Neural crest cell (in vitro differentiated cells): ENCODE data around the gene FSD2. TPM values are rescaled to one million over a fixed set of nuclear protein-coding genes. Genes with fewer than 3 reads are reported as not detected.

Experiments
- DNase-seq: peaks from one replicate; pipeline ENCODE4 v3.0.0; 2021; ENCODE audit warnings: low read depth, mixed read lengths, low spot score
- H3K27ac Mint-ChIP-seq: one replicate; pipeline ENCODE4 v1.8.0; 2021; ENCODE audit warnings: mild to moderate bottlenecking, mixed read lengths; ENCODE audit not compliant: unreplicated experiment
- H3K27me3 Mint-ChIP-seq: 2 replicates; pipeline ENCODE4 v1.8.0; 2021; ENCODE audit warnings: low read depth, mild to moderate bottlenecking, mixed read lengths
- H3K36me3 Mint-ChIP-seq: 2 replicates; pipeline ENCODE4 v1.8.0; 2021; ENCODE audit warnings: low read depth, mild to moderate bottlenecking, mixed read lengths
- H3K4me1 Mint-ChIP-seq: 2 replicates; pipeline ENCODE4 v1.8.0; 2021; ENCODE audit warnings: mixed read lengths
- H3K4me3 Mint-ChIP-seq: one replicate; pipeline ENCODE4 v1.8.0; 2021; ENCODE audit warnings: mild to moderate bottlenecking, mixed read lengths
- H3K9me3 Mint-ChIP-seq: 2 replicates; pipeline ENCODE4 v1.8.0; 2021; ENCODE audit warnings: mixed read lengths
- total RNA-seq: library from RNA; stranded (reverse); gene quantifications from 2 replicates; pipeline ENCODE4 v1.2.1, GENCODE V29; 2021
- TF ChIP-seq, protein P1 (sequence below): fragments of 200-600 bp; sonication (generic); conservative IDR thresholded peaks from 2 replicates; pipeline ENCODE4 v1.5.0; 2021; ENCODE audit warnings: antibody characterized with exemption, mild to moderate bottlenecking

Gene FSD2
- total RNA-seq, 1 donor from 2014 or later: not detected

DNA sequence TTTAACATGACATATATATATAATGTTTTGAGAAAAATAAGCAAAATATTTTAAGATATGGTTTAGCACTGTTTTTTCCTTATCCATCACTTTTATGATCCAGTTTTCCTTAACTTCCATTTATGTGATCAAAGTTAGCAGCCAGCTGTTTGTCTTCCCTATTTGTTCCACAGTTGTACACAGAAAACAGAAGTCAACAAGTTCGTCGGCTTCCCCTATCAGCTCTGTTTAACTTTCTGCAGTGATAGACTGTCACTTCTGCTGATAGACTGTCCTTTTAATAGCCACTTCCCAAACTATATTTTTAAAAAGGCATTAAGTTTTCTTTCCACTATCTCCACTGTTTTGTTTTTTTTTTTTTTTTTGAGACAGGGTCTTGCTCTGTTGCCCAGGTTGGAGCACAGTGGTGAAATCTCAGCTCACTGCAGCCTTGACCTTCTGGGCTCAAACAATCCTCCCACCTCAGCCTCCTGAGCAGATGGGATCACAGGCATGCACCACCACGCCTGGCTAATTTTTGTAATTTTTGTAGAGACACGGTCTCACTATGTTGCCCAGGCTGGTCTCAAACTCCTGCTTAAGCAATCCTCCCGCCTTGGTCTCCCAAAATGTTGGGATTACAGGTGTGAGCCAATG is 7.2 kb downstream of the FSD2 start:
- TF ChIP-seq, protein P1, sequence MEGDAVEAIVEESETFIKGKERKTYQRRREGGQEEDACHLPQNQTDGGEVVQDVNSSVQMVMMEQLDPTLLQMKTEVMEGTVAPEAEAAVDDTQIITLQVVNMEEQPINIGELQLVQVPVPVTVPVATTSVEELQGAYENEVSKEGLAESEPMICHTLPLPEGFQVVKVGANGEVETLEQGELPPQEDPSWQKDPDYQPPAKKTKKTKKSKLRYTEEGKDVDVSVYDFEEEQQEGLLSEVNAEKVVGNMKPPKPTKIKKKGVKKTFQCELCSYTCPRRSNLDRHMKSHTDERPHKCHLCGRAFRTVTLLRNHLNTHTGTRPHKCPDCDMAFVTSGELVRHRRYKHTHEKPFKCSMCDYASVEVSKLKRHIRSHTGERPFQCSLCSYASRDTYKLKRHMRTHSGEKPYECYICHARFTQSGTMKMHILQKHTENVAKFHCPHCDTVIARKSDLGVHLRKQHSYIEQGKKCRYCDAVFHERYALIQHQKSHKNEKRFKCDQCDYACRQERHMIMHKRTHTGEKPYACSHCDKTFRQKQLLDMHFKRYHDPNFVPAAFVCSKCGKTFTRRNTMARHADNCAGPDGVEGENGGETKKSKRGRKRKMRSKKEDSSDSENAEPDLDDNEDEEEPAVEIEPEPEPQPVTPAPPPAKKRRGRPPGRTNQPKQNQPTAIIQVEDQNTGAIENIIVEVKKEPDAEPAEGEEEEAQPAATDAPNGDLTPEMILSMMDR: no peak
- Mint-ChIP-seq H3K4me1 (no peaks in the 10 kb centered on the region), H3K9me3 (peaks cover 7% of the 10 kb centered on the region), H3K27me3 (peaks cover 41% of the 10 kb centered on the region), H3K4me3 (no peak overlapping the region), H3K36me3 (no peaks in the 10 kb centered on the region), H3K27ac (no peak overlapping the region)
- DNase-seq: no peak

DNA sequence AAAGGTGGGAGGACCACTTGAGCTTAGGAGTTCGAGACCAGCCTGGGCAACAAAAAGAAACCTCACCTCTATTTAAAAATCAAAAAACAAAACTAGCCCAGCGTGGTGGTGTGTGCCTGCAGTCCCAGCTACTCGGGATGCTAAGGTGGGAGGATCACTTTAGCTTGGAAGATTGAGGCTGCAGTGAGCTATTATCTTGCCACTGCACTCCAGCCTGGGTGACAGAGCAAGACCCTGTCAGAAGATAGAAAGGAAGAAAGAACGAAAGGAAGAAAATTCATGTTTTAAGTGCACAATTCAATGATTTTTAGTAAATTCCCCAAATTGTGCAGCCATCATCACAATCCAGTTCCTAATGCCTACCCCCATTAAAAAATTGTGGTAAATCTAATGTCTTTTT is 7.8 kb downstream of the FSD2 start:
- Mint-ChIP-seq H3K27me3 (peaks cover 41% of the 10 kb centered on the region), H3K36me3 (peaks cover 2% of the 10 kb centered on the region), H3K4me1 (no peaks in the 10 kb centered on the region), H3K4me3 (no peak overlapping the region), H3K27ac (no peak overlapping the region), H3K9me3 (peaks cover 9% of the 10 kb centered on the region)
- TF ChIP-seq, protein P1: no peak
- no peak for DNase-seq

DNA sequence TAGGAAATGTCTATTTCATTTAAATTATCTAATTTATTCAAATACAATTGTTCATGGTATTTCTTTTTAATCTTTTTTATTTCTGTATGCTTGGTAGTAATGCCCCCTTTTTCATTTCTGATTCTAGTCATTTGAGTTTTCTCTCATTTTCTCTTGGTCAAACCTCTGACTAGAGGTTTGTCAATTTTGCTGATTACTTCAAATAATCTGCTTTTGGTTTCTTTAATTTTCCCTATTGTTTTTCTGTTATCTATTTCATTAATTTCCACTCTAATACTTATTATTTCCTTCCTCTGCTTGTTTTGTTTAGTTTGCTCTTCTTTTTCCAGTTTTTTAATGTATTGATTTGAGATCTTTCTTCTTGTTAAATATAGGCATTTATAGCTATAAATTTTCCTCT is 12.1 kb downstream of the FSD2 start:
- Mint-ChIP-seq H3K27me3 (peaks cover 22% of the 10 kb centered on the region), H3K36me3 (peaks cover 2% of the 10 kb centered on the region), H3K4me1 (no peaks in the 10 kb centered on the region), H3K9me3 (peaks cover 9% of the 10 kb centered on the region), H3K27ac (no peak overlapping the region), H3K4me3 (no peak overlapping the region)
- TF ChIP-seq, protein P1: no peak
- no peak for DNase-seq

DNA sequence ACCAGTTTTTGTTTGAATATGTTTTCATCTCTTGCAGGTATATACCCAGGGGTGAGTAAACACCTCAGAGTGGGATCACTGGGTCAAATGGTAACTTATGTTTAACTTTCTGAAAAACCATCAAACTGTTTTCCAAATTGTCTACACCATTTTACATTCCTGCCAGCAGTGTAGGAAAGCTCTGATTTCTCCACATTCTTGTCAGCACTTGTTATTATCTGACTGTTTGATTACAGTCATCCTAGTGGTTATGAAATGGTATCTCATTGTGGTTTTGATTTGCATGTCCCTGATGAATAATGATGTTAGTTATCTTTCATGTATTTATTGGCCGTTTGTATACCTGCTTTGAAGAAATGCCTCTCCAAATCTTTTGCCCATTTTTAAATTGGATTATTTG is 13.8 kb downstream of the FSD2 start:
- Mint-ChIP-seq H3K27me3 (peaks cover 19% of the 10 kb centered on the region), H3K9me3 (peaks cover 9% of the 10 kb centered on the region), H3K36me3 (peaks cover 2% of the 10 kb centered on the region), H3K27ac (no peak overlapping the region), H3K4me3 (no peak overlapping the region), H3K4me1 (no peaks in the 10 kb centered on the region)
- no peak for DNase-seq
- TF ChIP-seq, protein P1: no peak

DNA sequence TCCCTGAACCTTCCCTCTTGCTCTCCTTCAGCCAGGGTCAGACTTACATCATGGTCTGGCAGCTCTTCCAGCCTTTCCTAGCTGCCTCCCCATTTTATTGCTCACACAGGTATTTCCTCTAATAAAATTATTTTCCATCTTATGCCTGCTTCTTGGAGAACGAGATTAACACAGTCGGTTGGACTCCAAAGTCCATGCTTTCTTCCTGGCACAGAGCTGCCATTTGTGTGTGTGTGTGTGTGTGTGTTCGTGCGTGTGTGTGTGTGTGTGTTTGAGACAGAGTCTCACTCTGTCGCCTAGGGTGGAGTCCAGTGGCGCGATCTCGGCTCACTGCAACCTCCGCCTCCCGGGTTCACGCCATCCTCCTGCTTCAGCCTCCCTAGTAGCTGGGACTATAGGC is 15.5 kb downstream of the FSD2 start:
- Mint-ChIP-seq H3K4me1 (no peaks in the 10 kb centered on the region), H3K27me3 (peaks cover 24% of the 10 kb centered on the region), H3K36me3 (peaks cover 2% of the 10 kb centered on the region), H3K9me3 (peaks cover 9% of the 10 kb centered on the region), H3K4me3 (no peak overlapping the region), H3K27ac (no peak overlapping the region)
- DNase-seq: no peak
- TF ChIP-seq, protein P1: no peak
